RCC 7860 (cell line): Measurements from ENCODE around the gene CDCA8.
A peak's percentile ranks its signal among the peaks of the same experiment; 100 is the strongest.
"Not testable (repeated sequence)": the region's sequence is repeated elsewhere in the genome, so short reads cannot be mapped to it uniquely, and the experiment has no call there.

Source experiments
- DNase-seq: peaks from one replicate; pipeline ENCODE4 v3.0.0-alpha.2; 2015; ENCODE audit warnings: low spot score
- FAIRE-seq: peaks from 2 replicates; lab custom pipeline; 2012; peaks lifted over from hg19 to GRCh38; lab: Jason Lieb, UNC

Gene CDCA8

DNA sequence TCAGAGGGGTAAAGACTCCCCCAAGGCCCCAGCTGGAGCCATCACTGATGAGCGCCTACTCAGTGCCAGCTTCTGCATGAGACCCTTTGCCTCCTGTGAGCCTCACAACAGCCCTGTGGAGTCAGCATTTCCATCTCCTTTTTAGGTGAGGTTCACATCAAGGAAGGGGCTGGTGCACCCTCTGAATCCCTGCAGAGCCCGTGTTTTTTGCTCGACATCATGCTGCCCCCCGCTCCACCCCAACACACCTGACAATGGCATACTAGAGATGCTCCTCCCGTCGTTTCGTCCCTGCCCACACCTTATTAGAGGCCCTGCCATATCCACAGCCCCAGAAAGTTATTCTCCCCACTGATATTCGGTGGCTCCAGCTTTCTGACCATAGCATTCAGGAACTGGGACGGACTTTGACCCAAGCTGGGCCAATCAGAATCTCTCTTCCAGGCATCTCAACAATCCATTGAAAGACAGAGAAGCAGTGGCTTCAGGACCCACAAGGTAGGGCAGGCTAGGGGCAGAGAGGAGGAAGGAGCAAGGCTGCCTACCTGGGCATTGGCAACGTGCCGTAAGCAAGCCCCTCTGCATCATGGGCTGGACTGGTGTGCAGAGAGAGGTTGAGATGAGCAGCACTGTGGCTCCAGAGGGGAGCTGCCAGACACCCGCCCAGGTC is 39.9 kb downstream of the CDCA8 start:
- no peak for FAIRE-seq

DNA sequence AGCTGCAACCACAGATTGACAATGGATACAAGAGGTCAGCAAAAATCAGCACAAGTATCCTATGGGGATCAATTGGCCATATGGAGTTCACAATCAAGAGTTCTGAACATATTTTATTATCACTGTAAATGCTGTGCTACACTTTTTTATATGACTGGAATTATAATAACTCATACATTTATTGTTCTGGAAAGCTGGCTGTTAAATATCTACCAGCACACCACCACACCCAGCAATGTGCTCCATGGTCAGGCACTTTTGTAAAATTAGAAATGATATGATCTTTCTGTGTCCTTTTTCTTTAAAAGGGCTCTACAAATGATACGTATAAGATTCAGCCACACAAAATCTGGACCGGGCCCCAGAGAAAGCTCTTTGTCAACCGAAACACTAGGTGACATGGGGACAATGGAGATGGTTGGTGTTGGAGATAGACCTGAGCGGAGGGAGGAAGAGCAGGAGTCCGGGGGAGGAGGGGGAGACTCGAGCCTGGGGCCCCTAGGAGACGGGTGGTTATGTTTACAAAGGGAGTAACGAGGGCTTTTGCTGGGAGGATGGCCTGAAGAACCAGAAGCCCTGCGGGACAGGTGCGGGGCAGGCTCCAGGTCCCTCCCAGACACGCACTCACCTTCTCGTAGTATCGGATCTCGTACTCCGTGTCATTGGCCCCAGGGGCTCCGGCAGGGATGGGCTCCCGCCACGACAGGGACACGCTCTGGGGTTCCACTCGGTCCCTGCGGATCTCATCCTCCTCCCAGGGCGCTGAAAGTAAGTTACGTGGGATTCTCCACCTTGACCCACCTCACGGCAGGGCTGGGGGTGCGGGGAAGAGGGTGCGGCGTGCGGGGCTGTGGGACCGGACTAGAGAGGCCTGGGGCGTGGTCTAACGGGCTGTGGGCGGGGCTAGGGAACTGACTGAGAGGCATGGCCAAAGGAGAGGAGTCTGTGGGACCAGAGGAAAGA is 42.6 kb downstream of the CDCA8 start:
- no peak for FAIRE-seq

More for the DNA sequence above, 39.9 kb downstream of the CDCA8 start:
- no peak for DNase-seq

DNA sequence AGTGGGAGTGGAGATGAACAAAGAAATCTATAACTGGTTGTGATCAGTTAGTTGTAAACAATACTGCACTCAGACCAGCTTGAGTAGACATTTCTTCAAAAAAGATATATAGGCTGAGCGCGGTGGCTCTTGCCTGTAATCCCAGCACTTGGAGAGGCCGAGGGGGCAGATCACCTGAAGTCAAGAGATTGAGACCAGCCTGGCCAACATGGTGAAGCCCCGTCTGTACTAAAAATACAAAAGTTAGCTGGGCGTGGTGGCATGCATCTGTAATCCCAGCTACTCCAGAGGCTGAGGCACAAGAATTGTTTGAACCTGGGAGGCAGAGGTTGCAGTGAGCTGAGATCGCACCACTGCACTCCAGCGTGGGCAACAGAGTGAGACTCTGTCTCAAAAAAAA is 45.7 kb downstream of the CDCA8 start:
- not testable (repeated sequence) for DNase-seq

More for the DNA sequence above, 42.6 kb downstream of the CDCA8 start:
- DNase-seq = no peak

DNA sequence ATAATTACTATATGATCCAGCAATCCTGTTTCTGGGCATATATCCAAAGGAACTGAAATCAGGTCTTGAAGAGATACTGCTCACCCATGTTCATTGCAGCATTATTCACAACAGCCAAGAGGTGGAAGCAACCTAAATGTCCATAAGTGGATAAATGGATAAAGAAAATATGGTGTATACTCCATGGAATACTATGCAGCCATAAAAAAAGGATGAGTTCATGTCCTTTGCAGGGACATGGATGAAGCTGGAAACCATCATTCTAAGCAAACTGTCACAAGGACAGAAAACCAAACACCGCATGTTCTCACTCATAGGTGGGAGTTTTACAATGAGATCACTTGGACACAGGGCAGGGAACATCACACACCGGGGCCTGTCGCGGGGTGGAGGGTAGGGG is 46.3 kb downstream of the CDCA8 start:
- not testable (repeated sequence) for DNase-seq, FAIRE-seq

More for the DNA sequence above, 45.7 kb downstream of the CDCA8 start:
- FAIRE-seq = not testable (repeated sequence)

DNA sequence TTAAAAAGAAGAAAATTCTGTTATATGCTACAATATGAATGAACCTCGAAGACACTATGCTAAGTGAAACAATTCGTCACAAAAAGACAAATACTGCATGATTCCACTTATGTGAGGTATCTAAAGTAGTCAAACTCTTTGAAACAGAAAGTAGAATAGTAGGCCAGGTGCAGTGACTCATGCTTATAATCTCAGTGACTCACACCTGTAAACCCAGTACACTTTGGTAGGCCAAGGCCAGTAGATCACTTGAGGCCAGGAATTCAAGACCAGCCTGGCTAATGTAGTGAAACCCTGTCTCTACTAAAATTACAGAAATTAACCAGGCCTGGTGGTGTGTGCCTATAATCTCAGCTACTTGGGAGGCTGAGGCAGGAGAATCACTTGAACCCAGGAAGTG is 46.9 kb downstream of the CDCA8 start:
- peak; percentile 58 for FAIRE-seq

DNA sequence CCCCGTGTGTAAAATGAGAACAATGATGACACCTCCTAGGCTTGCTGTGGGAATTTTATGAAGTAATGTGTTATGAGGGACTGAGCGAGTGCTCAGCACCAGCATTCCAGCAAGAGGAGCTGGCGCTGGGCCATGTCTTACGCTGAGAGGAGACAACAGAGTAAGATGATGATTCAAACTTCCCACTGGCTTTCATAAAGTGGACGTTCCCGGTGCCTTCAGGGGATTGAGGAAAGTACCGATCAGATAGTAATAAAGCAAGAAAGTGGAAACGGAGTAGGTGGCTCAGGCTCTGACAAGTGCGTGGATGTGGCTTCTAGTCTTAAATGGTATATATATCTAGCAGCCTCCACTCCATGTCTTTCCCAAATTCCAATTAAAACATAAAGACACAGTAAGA is 48.8 kb downstream of the CDCA8 start:
- FAIRE-seq (no peak), DNase-seq (peak; percentile 51)

More for the DNA sequence above, 46.9 kb downstream of the CDCA8 start:
- peak; percentile 63 for DNase-seq

DNA sequence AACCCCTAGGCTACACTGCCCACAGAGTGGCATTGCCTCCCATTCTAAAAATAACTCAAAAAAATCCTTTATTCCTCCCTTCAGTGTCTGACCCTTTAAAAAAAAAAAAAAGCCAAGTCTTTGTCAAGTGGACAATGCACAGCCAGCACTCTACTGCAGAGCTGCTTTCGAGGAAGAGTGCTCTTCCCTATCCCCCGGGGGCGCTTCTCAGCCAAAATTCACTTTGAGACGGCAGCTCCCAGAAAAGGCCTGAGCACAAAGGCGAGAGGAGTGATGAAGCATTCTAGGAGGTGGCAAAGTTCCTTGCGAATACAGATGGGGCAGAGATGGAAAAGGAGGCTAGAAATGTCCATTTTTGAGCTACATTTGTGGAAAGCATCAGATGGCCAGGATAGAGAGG is 49.3 kb downstream of the CDCA8 start:
- FAIRE-seq = no peak

DNA sequence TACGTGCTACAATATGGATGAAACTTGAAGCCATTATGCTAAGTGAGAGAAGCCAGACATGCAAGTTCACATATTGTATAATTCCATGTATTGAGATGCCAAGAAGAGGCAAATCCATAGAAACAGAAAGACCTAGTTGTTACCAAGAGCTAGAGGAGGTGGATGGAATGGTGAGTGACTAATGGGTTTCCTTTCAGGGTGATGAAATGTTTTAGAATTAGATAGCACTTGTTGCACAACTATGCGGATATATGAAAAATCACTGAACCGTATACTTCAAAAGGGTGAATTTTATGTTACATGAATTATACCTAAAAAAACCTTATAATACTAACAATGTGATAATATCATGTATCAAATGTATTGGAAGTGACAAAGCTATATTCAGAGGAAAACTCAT is 54.5 kb downstream of the CDCA8 start:
- FAIRE-seq (no peak), DNase-seq (no peak)

More for the DNA sequence above, 49.3 kb downstream of the CDCA8 start:
- no peak for DNase-seq

DNA sequence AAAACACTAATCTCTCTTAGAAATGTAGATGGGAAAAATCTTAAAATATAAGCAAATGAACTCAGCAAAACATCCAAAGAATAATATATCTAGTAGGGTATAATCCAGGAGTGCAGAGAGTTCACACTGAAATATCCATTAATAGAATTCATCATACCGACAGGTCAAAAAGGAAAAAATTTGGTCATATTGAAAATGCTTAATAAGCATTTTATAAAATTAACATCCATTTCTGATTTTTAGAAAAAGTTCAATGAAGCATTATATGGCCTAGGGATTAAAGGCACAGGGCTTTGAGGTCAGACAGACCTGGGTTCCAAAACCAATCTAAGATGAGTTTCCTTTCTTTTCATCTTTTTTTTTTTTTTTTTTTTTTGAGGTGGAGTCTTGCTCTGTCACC is 56.2 kb downstream of the CDCA8 start:
- no peak for FAIRE-seq
- DNase-seq = no peak

DNA sequence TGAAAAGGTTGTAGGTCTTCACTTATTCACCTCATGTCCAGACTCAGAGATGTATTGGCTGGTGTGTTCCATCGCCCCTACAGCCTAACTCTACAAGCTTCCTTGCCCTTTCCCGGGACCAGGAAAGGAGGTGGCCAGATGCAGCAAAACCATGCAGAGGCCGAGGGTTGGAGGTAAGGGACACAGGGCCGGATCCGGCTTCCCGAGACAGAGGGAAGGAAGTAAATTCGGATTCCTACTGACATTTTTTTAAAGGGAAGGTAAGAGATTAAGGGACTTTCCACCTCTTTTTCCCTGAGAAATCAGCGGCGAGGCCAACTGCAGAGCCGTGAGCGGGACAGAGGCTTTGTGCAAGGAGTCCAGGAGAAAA is 59.9 kb downstream of the CDCA8 start:
- DNase-seq (no peak), FAIRE-seq (no peak)

DNA sequence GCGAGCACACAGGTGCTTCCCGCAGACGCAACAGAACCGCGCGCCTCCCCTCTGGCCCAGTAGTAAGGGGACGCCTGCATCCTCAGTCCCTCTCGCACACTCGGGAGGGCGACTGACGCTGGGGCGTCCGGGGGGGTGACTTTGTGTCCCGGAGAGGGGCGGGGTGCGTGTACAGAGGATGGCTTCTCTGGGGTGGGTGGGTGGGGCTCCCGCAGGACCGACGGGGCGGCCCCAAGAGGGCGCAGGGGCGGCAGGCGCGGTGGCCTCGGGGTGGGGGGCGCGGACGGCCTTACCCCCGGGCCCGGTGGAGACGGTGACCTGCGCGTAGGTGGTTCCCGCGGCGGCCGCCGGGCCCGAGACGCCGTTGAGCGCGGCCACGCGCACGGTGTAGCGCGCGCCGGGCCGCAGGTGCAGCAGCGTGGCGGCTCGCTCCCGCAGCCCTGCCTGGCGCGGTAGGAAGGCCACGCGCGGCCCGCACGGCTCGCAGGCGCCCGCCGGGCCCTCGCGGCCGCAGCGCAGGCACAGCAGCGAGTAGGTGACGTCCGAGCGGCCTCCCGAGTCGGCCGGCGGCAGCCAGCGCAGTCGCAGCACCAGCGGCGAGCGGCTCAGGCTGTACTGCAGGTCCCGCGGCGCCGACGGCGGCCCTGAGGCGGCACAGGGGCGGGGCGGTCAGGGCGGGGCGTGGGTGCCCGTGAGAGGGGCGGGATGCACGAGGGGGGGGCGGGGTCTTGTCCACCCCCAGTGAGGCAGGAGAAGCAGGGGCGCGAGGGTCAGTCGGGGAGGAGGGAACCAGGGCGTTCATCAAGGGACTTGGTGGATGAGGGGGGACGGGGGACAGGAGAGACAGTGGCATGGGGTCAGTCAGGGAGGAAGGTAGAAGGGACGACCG is 60.5 kb downstream of the CDCA8 start:
- no peak for DNase-seq
- FAIRE-seq = no peak

DNA sequence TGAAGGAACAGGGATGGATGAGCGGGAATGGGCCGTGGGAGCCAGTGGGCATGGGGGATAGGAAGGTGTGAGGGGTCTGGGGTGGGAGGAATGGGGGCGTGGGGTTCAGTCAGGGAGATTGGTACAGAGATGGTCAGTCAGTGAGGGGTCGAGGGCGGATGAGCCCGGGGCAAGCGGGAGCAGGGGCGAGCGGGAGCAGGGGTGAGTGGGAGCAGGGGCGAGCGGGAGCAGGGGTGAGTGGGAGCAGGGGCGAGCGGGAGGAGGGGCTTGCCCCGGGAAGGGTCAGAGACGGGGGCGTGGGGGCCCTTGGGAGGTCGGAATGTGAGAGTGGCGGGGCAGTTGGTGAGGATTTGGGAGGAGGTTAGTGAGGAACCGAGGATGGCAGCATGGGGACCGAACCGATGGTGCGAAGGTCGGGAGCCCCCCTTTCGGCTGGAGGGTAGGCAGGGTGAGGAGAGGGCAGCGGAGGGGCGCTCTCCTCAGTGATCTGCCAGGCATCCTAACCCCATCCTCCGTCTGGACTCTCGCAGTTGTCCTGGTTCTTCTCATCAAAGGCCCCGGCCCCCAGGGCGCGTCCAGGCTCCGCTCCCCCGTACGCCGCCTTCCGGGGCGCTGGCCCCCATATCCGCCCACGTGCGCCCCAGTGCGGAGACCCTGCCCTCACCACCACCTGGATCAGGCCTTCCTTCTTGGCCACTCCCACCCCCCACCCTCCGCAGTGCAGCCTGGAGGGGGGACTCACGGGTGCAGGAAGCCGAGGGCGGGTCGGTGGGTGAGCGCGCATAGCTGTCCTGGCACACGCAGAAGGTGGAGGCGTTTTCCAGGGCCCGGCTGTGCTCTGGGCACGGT is 61.4 kb downstream of the CDCA8 start:
- FAIRE-seq = no peak
- DNase-seq = no peak

DNA sequence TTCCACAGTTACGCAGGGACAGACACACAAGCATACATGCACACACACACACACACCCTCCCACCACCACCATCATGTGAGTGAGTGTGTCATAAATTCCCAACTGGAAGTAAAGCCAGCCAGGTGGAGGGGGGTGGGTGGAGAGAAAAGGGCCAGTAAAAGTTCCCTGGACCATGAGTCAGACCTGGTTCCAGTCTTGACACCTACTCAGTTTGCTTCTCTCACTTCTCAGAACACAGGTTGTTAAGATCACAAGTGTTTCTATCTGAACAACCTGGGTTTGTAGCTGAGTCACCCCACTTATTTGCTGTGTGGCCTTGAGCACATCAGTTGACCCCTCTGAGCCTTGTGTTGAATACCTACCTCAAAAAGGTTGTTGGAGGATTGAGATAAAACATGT is 63.0 kb downstream of the CDCA8 start:
- no peak for DNase-seq

DNA sequence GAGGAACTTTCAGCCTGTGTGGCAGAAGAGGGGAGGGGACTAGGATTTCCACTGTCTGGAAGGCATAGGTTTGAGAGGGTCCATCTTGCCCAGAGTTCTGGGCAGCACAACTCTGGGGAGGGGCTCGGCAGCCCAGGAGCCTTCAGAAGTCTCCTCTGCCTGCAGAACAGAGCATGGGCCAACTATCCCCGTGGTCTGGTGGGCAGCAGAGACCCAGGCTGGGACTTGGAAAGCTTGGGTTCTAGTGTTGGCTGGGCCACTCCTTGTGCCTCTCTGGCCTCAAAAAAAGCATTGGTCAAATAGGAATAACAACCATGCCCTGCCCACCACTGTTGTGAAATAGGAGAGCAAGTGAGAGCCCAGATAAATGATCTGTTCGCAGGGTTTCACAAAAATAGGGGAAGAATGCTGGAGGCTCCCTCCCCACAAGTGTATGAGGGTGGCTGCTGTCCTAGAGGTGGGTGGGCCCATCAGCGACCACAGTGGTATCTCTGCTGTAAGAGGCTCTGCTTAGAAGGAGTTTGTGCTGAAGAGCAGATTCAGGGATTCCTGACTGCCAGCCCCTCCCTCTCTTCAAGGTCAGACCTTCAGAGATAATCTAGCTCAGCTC is 63.7 kb downstream of the CDCA8 start:
- FAIRE-seq (no peak), DNase-seq (no peak)

More for the DNA sequence above, 63.0 kb downstream of the CDCA8 start:
- FAIRE-seq = no peak
